CD4-positive, CD25-positive, alpha-beta regulatory T cell (primary cell): ENCODE data around the gene ACTR5. TPM values are rescaled to one million over a fixed set of nuclear protein-coding genes. Genes with fewer than 3 reads are reported as not detected.
A peak's percentile ranks its signal among the peaks of the same experiment; 100 is the strongest.

ENCODE experiments used
- ATAC-seq, 2 donors: fragments of 150-1000 bp; cut with Tn5 transposase; one replicate each; pipeline ENCODE4 v1.10.0; 2021; ENCODE audit warnings: low read depth in 2 of 2, moderate number of reproducible peaks in 2 of 2, moderate library complexity in 1 of 2
- DNase-seq, 3 donors: peaks; one replicate each; pipeline versions ENCODE4 v3.0.0 to v3.0.0-alpha.2; 2012 to 2022; ENCODE audit warnings: mixed read lengths in 1 of 3
- H3K27ac ChIP-seq: one replicate; pipeline ENCODE4 v1.7.0; 2013; ENCODE audit warnings: mild to moderate bottlenecking, low read length; ENCODE audit not compliant: insufficient read depth, poor library complexity, severe bottlenecking
- H3K27me3 ChIP-seq: one replicate; pipeline ENCODE4 v1.7.0; 2013; ENCODE audit warnings: low read length; ENCODE audit not compliant: control insufficient read depth, insufficient read depth
- H3K36me3 ChIP-seq: one replicate; pipeline ENCODE4 v1.7.0; 2013; ENCODE audit warnings: mild to moderate bottlenecking, low read length, moderate library complexity; ENCODE audit not compliant: control insufficient read depth, insufficient read depth
- H3K4me1 ChIP-seq: 2 replicates; pipeline ENCODE4 v1.7.0; 2013; ENCODE audit warnings: mild to moderate bottlenecking, low read length; ENCODE audit not compliant: insufficient read depth, control insufficient read depth, poor library complexity, severe bottlenecking
- H3K4me3 ChIP-seq: one replicate; pipeline ENCODE4 v1.7.0; 2013; ENCODE audit warnings: low read depth, mild to moderate bottlenecking, low read length, moderate library complexity
- H3K9me3 ChIP-seq, 2 experiments: 1 replicate in 1 of 2; 2 replicates in 1 of 2; pipeline ENCODE4 v1.7.0; 2013; ENCODE audit warnings: low read length in 2 of 2, mild to moderate bottlenecking in 1 of 2, moderate library complexity in 1 of 2; ENCODE audit not compliant: control insufficient read depth in 2 of 2
- H3K27ac Mint-ChIP-seq, 3 donors: one replicate each; pipeline ENCODE4 v1.8.0; 2020 to 2022; ENCODE audit warnings: mild to moderate bottlenecking in 3 of 3, mixed read lengths in 3 of 3, moderate library complexity in 2 of 3
- H3K27me3 Mint-ChIP-seq: one replicate; pipeline ENCODE4 v1.8.0; 2022; ENCODE audit warnings: mild to moderate bottlenecking, mixed read lengths
- H3K36me3 Mint-ChIP-seq: one replicate; pipeline ENCODE4 v1.8.0; 2020; ENCODE audit warnings: mixed read lengths
- H3K4me1 Mint-ChIP-seq, 4 donors: one replicate each; pipeline ENCODE4 v1.8.0; 2020 to 2022; ENCODE audit warnings: mixed read lengths in 4 of 4, mild to moderate bottlenecking in 1 of 4
- H3K4me3 Mint-ChIP-seq, 4 donors: one replicate each; pipeline ENCODE4 v1.8.0; 2020 to 2022; ENCODE audit warnings: mild to moderate bottlenecking in 4 of 4, mixed read lengths in 4 of 4, moderate library complexity in 3 of 4
- H3K9me3 Mint-ChIP-seq, 7 donors: one replicate each; pipeline ENCODE4 v1.8.0; 2020 to 2022; ENCODE audit warnings: mixed read lengths in 7 of 7, mild to moderate bottlenecking in 3 of 7, moderate library complexity in 2 of 7
- polyA plus RNA-seq, 4 donors: library from polyadenylated mRNA; unstranded; fragments of 300-500 nt; fragmentation: Illumina TruSeq; gene quantifications; one replicate each; pipeline ENCODE4 v1.2.3, GENCODE V29; 2021
- total RNA-seq: library from RNA; stranded (reverse); gene quantifications from one replicate; pipeline ENCODE4 v1.2.3, GENCODE V29; 2022

The ACTR5 gene
- total and polyA plus RNA-seq, 5 donors from 2014 or later = 6.1 to 14.5 (median 10.7) TPM

- Histone ChIP-seq H3K36me3 (no peaks in the 10 kb centered on the region), H3K4me3 (no peak overlapping the region), H3K27me3 (peaks cover 16% of the 10 kb centered on the region), H3K4me1 (no peaks in the 10 kb centered on the region), H3K9me3 (no peaks in the 10 kb centered on the region), H3K27ac (no peak overlapping the region)
- DNase-seq (no peak), ATAC-seq (no peak)
- Mint-ChIP-seq H3K9me3 (peaks cover 0 to 1% (median 0%) of the 10 kb centered on the region in 7 donors), H3K4me1 (no peaks in the 10 kb centered on the region), H3K27ac (no peak overlapping the region), H3K36me3 (no peaks in the 10 kb centered on the region), H3K4me3 (no peak overlapping the region), H3K27me3 (peaks cover 49% of the 10 kb centered on the region)
Observed at GRCh38 chr20:38715646-38716045, 32.6 kb upstream of the ACTR5 start.

DNA sequence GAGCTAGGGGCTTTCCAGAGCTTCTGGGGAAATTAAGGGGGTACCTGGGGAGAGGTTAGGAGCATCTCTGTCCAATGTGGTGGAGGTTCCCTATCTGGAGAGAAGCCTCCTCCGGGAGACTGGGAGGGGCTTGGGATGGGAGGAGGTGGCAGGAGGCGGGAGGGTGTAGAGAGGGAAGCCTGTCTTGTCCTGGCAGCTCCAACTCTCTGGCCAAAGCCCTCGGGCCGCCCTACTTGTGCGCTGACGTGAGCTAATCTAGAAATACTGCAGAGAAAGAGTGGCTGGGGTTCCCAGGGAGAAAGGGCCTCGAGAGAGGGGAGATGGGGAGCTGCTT lies 25.6 kb upstream of the ACTR5 start:
- H3K4me1 ChIP-seq = peaks cover 39% of the 10 kb centered on the region
- Mint-ChIP-seq H3K4me3 (peak overlapping the region in 2 of 4 donors; percentile 7 to 18), H3K36me3 (no peaks in the 10 kb centered on the region), H3K9me3 (peaks cover 0 to 3% (median 0%) of the 10 kb centered on the region in 7 donors), H3K27ac (no peak overlapping the region), H3K4me1 (peaks cover 0 to 43% (median 26%) of the 10 kb centered on the region in 4 donors), H3K27me3 (peaks cover 86% of the 10 kb centered on the region)
- no peaks in the 10 kb centered on the region for H3K36me3 ChIP-seq
- ATAC-seq (no peak), DNase-seq (no peak)
- H3K27me3 ChIP-seq = peaks cover 43% of the 10 kb centered on the region
- H3K4me3 ChIP-seq = no peak overlapping the region
- no peak overlapping the region for H3K27ac ChIP-seq
- H3K9me3 ChIP-seq = no peaks in the 10 kb centered on the region

DNA sequence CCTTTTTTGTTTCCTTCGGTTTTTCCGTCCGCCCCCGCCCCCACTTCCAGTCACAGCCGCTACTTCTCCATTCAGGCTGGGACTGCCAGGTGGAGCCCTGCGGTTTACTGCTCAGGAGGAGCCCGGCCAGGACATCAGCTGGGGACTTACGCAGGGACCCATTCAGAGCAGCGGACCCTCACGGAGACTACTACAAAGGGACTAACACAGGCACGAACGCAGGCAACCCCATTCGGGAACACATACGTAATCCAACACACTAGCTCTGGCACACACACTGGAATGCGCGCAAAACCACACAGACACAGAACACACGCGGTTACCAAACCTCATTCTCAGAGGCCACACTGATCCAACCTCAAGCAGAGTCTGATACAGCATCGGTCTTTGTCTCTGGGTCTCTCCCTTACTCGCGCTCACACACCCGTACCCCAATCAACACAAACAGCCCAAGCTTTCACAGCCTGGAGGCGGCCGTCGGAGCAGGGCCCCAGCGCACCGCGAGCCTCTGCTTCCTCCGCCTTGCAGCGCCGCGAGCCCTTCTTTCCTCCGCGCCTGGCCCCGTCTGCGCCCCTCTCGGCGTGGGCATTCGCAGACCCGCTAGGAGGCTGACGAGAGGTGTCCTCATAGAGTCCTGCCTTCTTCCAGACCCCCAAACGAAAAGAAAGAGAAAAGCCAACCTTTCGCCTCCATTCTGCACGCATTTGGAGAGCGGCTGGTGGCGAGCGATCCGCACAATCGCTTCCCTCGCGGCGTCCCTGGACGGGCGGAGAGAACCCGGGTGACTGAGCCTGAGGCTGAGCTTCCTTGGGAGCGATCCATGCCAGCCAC lies 25.0 kb upstream of the ACTR5 start:
- no peak overlapping the region for H3K27ac ChIP-seq
- Mint-ChIP-seq H3K4me3 (peak overlapping the region in 1 of 4 donors; percentile 37), H3K27me3 (peaks cover 92% of the 10 kb centered on the region), H3K36me3 (no peaks in the 10 kb centered on the region), H3K4me1 (peaks cover 0 to 49% (median 30%) of the 10 kb centered on the region in 4 donors), H3K27ac (peak overlapping the region in 1 of 3 donors; percentile 75), H3K9me3 (peaks cover 0 to 7% (median 0%) of the 10 kb centered on the region in 7 donors)
- H3K9me3 ChIP-seq = no peaks in the 10 kb centered on the region
- H3K4me1 ChIP-seq = peaks cover 45% of the 10 kb centered on the region
- ATAC-seq = no peak
- peaks cover 42% of the 10 kb centered on the region for H3K27me3 ChIP-seq
- H3K36me3 ChIP-seq = no peaks in the 10 kb centered on the region
- H3K4me3 ChIP-seq = no peak overlapping the region
- DNase-seq = no peak

DNA sequence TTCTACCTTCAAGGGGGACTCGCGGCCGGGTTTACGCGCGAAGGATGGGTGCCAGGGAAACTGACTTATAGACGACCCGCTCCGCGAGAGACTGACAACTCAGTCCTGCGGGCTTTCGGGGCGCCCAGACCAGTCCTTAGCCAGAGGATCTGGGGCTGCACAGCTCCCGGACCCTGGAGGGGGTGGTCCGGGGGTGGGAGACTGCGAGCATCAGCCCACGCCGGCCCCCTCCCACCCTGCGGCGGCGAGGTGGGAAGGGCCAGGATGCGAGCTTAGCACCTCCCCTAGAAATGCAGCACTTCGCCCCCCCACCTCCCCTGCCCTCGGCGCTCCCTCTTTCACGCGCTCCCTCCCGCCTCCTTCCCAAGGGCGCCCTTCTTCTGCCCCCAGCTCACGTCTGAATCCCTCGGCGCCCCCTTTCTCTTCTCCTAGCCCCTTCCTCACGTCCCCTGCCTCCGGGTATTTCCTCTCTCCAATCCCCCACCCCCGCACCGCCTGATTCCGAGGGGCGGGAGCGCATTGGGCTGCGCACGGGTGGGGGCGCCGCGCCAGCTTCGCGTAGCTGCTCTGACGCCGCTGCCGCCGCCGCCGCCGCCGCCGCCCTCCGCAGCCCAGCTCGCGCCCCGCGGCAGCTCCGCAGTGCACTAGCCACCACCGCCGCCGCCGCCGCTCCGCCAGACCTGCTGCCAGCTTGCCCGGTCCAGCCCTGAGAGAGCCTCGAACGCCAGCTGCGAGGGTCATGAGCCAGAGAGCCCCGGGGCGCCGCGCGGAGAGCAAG lies 24.2 kb upstream of the ACTR5 start, which contains the start of gene SLC32A1:
SLC32A1 (plus strand) TSS at position 639 of the 778 bp plus-strand sequence. CDS start 239 bp downstream, outside the sequence.
- H3K9me3 Mint-ChIP-seq = peaks cover 0 to 7% (median 0%) of the 10 kb centered on the region in 7 donors
- peak within 1 kb of the TSS in 3 of 4 donors; percentile 57 to 69 (median 64) for H3K4me3 Mint-ChIP-seq
- Histone ChIP-seq H3K27me3 (peaks cover 38% of the 10 kb centered on the region), H3K27ac (no peak within 1 kb of the TSS), H3K9me3 (no peaks in the 10 kb centered on the region), H3K36me3 (no peaks in the 10 kb centered on the region), H3K4me3 (peak within 1 kb of the TSS; percentile 32), H3K4me1 (peaks cover 51% of the 10 kb centered on the region)
- DNase-seq (no peak), ATAC-seq (no peak)
- H3K4me1 Mint-ChIP-seq = peaks cover 2 to 52% (median 32%) of the 10 kb centered on the region in 4 donors
- no peaks in the 10 kb centered on the region for H3K36me3 Mint-ChIP-seq
- peaks cover 92% of the 10 kb centered on the region for H3K27me3 Mint-ChIP-seq
- peak within 1 kb of the TSS in 1 of 3 donors; percentile 75 for H3K27ac Mint-ChIP-seq

DNA sequence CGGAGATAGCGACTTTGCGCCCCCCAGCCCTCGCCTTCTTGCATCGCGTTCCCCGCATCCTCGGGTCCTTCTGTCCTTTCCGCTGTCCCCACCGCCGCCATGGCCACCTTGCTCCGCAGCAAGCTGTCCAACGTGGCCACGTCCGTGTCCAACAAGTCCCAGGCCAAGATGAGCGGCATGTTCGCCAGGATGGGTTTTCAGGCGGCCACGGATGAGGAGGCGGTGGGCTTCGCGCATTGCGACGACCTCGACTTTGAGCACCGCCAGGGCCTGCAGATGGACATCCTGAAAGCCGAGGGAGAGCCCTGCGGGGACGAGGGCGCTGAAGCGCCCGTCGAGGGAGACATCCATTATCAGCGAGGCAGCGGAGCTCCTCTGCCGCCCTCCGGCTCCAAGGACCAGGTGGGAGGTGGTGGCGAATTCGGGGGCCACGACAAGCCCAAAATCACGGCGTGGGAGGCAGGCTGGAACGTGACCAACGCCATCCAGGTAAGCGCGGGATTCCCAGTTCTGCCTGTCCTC lies 23.6 kb upstream of the ACTR5 start:
- H3K4me3 ChIP-seq = no peak overlapping the region
- peak overlapping the region in 1 of 4 donors; percentile 57 for H3K4me3 Mint-ChIP-seq
- no peak for DNase-seq

DNA sequence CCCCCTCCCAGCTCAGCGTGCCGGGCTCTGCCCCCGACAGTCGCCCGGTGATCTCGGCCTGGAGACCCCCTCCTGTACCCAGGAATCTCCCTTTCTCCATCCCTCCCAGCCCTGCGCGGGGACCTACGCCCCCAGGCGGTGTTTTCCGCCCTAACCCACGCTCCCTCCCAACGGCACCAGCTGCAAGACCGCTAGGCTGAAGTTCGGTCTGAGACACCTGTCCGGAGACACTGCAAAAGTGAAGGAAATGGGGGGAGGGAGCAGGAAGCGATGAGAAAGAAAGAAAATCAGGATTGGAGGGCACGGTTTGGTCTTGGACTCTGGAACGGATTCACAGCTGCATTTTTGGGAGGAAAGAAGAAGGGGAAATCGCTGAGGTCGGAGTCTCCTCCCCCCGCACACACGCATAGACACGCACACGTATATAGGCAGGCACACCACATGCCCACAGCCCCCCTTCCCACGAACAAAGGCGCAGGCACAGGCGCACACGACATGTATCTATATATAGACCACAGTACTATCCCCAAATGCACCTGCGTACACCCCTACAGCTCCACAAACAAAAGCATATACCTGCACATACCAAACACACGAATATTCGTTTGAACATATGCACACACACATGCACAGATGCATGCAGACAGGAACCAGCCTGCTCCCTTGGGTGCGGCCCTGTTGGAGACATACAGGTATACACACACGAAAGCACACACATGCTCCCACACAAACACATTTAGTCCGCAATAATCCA lies 22.9 kb upstream of the ACTR5 start:
- H3K9me3 Mint-ChIP-seq = peaks cover 0 to 7% (median 0%) of the 10 kb centered on the region in 7 donors
- DNase-seq = no peak
- H3K27me3 Mint-ChIP-seq = peaks cover 93% of the 10 kb centered on the region
- no peak for ATAC-seq
- H3K27me3 ChIP-seq = peaks cover 46% of the 10 kb centered on the region
- H3K4me3 Mint-ChIP-seq = peak overlapping the region in 3 of 4 donors; percentile 57 to 69 (median 64)
- H3K36me3 Mint-ChIP-seq = no peaks in the 10 kb centered on the region
- no peaks in the 10 kb centered on the region for H3K36me3 ChIP-seq
- H3K9me3 ChIP-seq = no peaks in the 10 kb centered on the region
- H3K4me1 ChIP-seq = peaks cover 64% of the 10 kb centered on the region
- H3K27ac ChIP-seq = no peak overlapping the region
- H3K4me1 Mint-ChIP-seq = peaks cover 6 to 65% (median 42%) of the 10 kb centered on the region in 4 donors
- H3K4me3 ChIP-seq = peak overlapping the region; percentile 32
- peak overlapping the region in 1 of 3 donors; percentile 91 for H3K27ac Mint-ChIP-seq

More for the DNA sequence above, 23.6 kb upstream of the ACTR5 start:
- H3K9me3 ChIP-seq = no peaks in the 10 kb centered on the region
- H3K27ac ChIP-seq = no peak overlapping the region
- H3K9me3 Mint-ChIP-seq = peaks cover 0 to 7% (median 0%) of the 10 kb centered on the region in 7 donors
- peaks cover 58% of the 10 kb centered on the region for H3K4me1 ChIP-seq
- no peaks in the 10 kb centered on the region for H3K36me3 Mint-ChIP-seq
- no peak for ATAC-seq
- H3K27me3 Mint-ChIP-seq = peaks cover 92% of the 10 kb centered on the region
- H3K27me3 ChIP-seq = peaks cover 40% of the 10 kb centered on the region
- H3K27ac Mint-ChIP-seq = no peak overlapping the region
- H3K36me3 ChIP-seq = no peaks in the 10 kb centered on the region
- peaks cover 6 to 59% (median 37%) of the 10 kb centered on the region in 4 donors for H3K4me1 Mint-ChIP-seq
